VCaP (cell line): ENCODE data around the gene ARHGAP12.

ENCODE experiments used
- H3K27ac ChIP-seq: fragments of 450-650 bp; 2 replicates; pipeline ENCODE4 v1.5.1; 2017
- CTCF ChIP-seq: fragments of 450-650 bp; conservative IDR thresholded peaks from 2 replicates; pipeline ENCODE4 v1.5.1; 2017; ENCODE audit warnings: mild to moderate bottlenecking, moderate library complexity

ARHGAP12 gene

DNA sequence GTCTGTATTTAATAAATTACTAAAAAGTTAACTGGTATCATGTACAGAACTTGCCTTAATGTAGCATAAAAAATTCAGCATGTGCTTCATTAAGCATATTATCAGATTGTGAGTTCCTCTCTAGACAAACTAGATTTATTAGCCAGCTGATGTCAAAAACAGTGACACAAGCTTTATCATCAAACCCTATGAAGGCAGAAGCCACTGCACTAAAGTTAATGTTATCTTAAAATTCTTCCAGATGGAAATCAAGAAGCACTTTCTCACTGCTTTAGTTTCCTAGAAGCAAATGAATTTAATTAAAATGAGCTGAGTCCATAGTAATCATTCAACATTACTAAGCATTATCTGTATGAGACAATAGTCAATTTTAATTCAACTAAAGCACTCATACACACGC, 96.4 kb downstream of the ARHGAP12 start:
- TF ChIP-seq CTCF = no peak
- H3K27ac ChIP-seq = no peak overlapping the region

DNA sequence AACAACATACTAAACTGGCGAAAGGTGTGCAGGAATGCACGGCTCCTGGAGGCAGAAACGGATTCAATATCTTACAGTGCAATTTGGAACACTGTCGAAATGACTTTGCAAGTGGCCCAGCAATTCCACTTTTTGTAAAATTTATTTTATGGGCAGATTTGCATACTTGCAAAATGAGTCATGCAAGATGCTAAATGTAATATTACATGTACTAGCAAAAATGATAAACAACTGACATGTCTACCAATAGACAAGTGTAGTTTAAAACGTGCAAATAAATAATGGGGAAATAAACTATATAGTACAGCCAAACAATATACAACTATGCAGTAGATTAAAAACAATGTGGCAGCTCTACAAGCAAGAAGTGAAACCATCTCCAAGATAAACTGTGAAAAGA, 97.7 kb downstream of the ARHGAP12 start:
- no peak overlapping the region for H3K27ac ChIP-seq
- TF ChIP-seq CTCF = no peak

DNA sequence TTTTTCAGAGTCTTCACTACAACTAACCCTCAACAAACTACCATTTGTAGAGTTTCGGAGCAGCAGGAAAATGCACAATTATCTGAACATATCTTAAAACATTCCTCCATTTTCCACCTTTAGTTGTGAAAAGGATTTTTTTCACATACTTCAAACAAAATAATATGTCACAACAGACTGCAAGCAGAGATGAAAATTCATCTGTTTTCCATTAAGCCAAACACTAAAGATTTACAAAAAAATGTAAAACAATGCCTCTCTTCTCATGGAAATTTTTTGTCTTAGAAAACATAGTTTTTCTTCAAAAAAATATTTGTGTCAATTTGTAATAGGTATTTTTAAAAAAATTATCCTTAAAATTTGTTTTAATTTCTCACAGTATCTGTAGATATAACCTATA, 98.9 kb downstream of the ARHGAP12 start:
- TF ChIP-seq CTCF = no peak

GRCh38 chr10:31823358-31823757, 105.3 kb downstream of the ARHGAP12 start:
- TF ChIP-seq CTCF = no peak

More for the DNA sequence above, 98.9 kb downstream of the ARHGAP12 start:
- no peak overlapping the region for H3K27ac ChIP-seq

DNA sequence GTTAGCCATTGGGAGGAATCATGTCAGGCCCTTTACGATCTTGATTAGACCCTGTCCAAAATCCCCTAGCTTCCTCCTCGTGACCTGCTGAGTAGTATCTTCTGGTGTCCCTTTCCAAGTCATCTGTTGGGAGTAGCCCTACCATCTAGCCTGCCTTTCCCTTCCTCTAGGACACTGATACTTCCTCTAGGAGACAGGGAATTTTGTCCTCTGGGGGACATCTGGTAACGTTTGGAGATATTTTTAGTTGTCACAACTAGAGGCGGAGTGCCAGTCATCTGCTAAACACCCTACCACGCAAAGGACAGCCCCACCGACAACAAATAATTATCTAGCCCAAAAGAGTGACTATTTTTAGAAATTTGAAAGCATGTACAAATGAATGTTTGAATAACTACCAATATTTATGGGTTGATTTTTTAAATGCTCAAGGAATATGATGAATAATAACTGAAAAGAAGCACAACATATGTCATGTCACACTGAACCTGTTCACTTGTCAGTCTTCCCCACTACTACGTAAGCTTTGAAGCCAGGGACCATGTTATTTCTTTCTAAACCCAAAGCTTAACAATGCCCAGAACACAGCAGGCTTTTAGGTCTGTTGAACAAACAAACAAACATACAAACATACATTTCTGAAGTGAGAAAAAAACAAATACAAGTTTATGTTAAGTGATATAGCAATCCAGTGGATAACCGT, 105.9 kb downstream of the ARHGAP12 start:
- no peak for TF ChIP-seq CTCF
- H3K27ac ChIP-seq = no peak overlapping the region; the same call in 1 of the 2 replicates

More at GRCh38 chr10:31823358-31823757, 105.3 kb downstream of the ARHGAP12 start:
- no peak overlapping the region for H3K27ac ChIP-seq

DNA sequence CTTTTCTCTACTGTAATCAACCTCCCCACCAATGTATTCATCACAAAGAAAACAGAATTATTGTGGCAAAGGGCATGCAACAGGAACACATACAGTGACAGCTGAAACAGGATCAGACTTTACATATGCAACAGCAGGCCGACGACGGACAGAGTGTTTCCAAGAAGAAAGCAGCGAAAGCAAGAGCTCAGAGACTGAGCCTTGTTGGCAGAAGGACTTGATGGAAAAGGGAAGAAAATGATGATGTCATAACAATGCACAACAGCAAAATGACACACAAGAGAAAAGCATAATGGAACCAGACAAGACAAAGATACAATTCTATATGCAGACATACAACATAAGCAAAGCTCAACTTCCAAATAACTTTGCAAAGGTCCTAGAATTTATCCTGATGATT, 106.5 kb downstream of the ARHGAP12 start:
- H3K27ac ChIP-seq = peak overlapping the region; percentile 20; the same call in 1 of the 2 replicates
- no peak for TF ChIP-seq CTCF

- H3K27ac ChIP-seq = peak overlapping the region; percentile 20; the same call in 1 of the 2 replicates
- TF ChIP-seq CTCF = no peak
Measured at GRCh38 chr10:31820778-31821369, 107.8 kb downstream of the ARHGAP12 start.
